CD14-positive monocyte (primary cell): Measurements from ENCODE around the gene CACNA1C. TPM values are rescaled to one million over a fixed set of nuclear protein-coding genes. Genes with fewer than 3 reads are reported as not detected.

Experiments used
- DNase-seq, 3 donors: peaks; one replicate each; pipeline ENCODE4 v3.0.0-alpha.2; 2011 to 2022
- H2AFZ ChIP-seq: 2 replicates; pipeline ENCODE4 v1.6.0; 2012; ENCODE audit warnings: mild to moderate bottlenecking, low read depth, low read length, inconsistent platforms; ENCODE audit not compliant: insufficient read depth, poor library complexity, severe bottlenecking
- H3K27ac ChIP-seq, 2 donors: 1 replicate in 1 of 2; 2 replicates in 1 of 2; pipeline ENCODE4 v1.5.1; 2012 to 2013; ENCODE audit warnings: low read length in 2 of 2, control low read depth in 1 of 2, inconsistent platforms in 1 of 2, low read depth in 1 of 2, mild to moderate bottlenecking in 1 of 2
- H3K27me3 ChIP-seq, 2 donors: one replicate each; pipeline versions ENCODE4 v1.6.0 to v1.6.1; 2011 to 2013; ENCODE audit warnings: low read length in 2 of 2; ENCODE audit not compliant: control insufficient read depth in 2 of 2, insufficient read depth in 2 of 2
- H3K36me3 ChIP-seq, 2 donors: replicated peaks in 1 of 2; 1 replicate in 1 of 2; 2 replicates in 1 of 2; pipeline versions ENCODE4 v1.5.1 to v1.6.1; 2012 to 2013; ENCODE audit warnings: low read length in 2 of 2, control low read depth in 1 of 2, inconsistent platforms in 1 of 2, mild to moderate bottlenecking in 1 of 2; ENCODE audit not compliant: insufficient read depth in 2 of 2, control insufficient read depth in 1 of 2
- H3K4me1 ChIP-seq, 2 donors: 1 replicate in 1 of 2; 2 replicates in 1 of 2; pipeline versions ENCODE4 v1.5.1 to v1.6.1; 2012 to 2013; ENCODE audit warnings: low read length in 2 of 2, control low read depth in 1 of 2, inconsistent platforms in 1 of 2, mild to moderate bottlenecking in 1 of 2, moderate library complexity in 1 of 2; ENCODE audit not compliant: insufficient read depth in 2 of 2, control insufficient read depth in 1 of 2
- H3K4me2 ChIP-seq: replicated peaks from 2 replicates; pipeline ENCODE3; 2012; ENCODE audit warnings: low read length, moderate library complexity, mild to moderate bottlenecking; ENCODE audit not compliant: poor library complexity, severe bottlenecking; ENCODE audit errors: extremely low read depth
- H3K4me3 ChIP-seq, 3 experiments: fragments of 200-600 bp in 1 of 3; sonication (generic) in 1 of 3; replicated peaks in 1 of 3; 1 replicate in 2 of 3; 2 replicates in 1 of 3; pipeline ENCODE4 v1.5.1; 2011 to 2013; ENCODE audit warnings: low read length in 3 of 3, mild to moderate bottlenecking in 3 of 3, control low read depth in 2 of 3, low read depth in 2 of 3, inconsistent platforms in 1 of 3, moderate library complexity in 1 of 3
- H3K79me2 ChIP-seq: 2 replicates; pipeline ENCODE4 v1.6.0; 2012; ENCODE audit warnings: mild to moderate bottlenecking, control low read depth, inconsistent platforms, low read length, moderate library complexity; ENCODE audit not compliant: insufficient read depth
- H3K9ac ChIP-seq: 2 replicates; pipeline ENCODE4 v1.6.0; 2017; ENCODE audit warnings: low read length, mild to moderate bottlenecking; ENCODE audit not compliant: insufficient read depth, poor library complexity, severe bottlenecking
- H3K9me3 ChIP-seq, 2 donors: replicated peaks in 1 of 2; 1 replicate in 1 of 2; 2 replicates in 1 of 2; pipeline versions ENCODE4 v1.5.1 to v1.6.1; 2012 to 2013; ENCODE audit warnings: low read length in 2 of 2, control low read depth in 1 of 2; ENCODE audit not compliant: control insufficient read depth in 1 of 2, insufficient read depth in 1 of 2
- H4K20me1 ChIP-seq: 2 replicates; pipeline ENCODE4 v1.6.0; 2012; ENCODE audit warnings: mild to moderate bottlenecking, low read length, control low read depth, moderate library complexity; ENCODE audit not compliant: insufficient read depth
- H3K27ac Mint-ChIP-seq, 7 donors: one replicate each; pipeline ENCODE4 v1.8.0; 2020; ENCODE audit warnings: mild to moderate bottlenecking in 7 of 7, mixed read lengths in 7 of 7, moderate library complexity in 6 of 7, inconsistent platforms in 2 of 7
- H3K27me3 Mint-ChIP-seq, 3 donors: one replicate each; pipeline ENCODE4 v1.8.0; 2021 to 2022; ENCODE audit warnings: low read depth in 3 of 3, mild to moderate bottlenecking in 3 of 3, mixed read lengths in 3 of 3, moderate library complexity in 3 of 3, inconsistent platforms in 1 of 3
- H3K36me3 Mint-ChIP-seq, 2 donors: one replicate each; pipeline ENCODE4 v1.8.0; 2020; ENCODE audit warnings: mixed read lengths in 2 of 2, inconsistent platforms in 1 of 2, mild to moderate bottlenecking in 1 of 2
- H3K4me1 Mint-ChIP-seq: one replicate; pipeline ENCODE4 v1.8.0; 2020; ENCODE audit warnings: mild to moderate bottlenecking, mixed read lengths
- H3K4me3 Mint-ChIP-seq, 2 donors: one replicate each; pipeline ENCODE4 v1.8.0; 2020; ENCODE audit warnings: mild to moderate bottlenecking in 2 of 2, mixed read lengths in 2 of 2, moderate library complexity in 1 of 2
- H3K9me3 Mint-ChIP-seq, 7 donors: one replicate each; pipeline ENCODE4 v1.8.0; 2020 to 2022; ENCODE audit warnings: mixed read lengths in 7 of 7, mild to moderate bottlenecking in 6 of 7, moderate library complexity in 6 of 7, inconsistent platforms in 2 of 7
- CTCF ChIP-seq: fragments of 200-600 bp; IDR thresholded peaks from one replicate; pipeline ENCODE4 v1.8.0; 2022; ENCODE audit warnings: antibody characterized with exemption, mild to moderate bottlenecking
- WGBS: methylation state at CpG from one replicate; pipeline ENCODE4 v1.1.5; 2013; ENCODE audit warnings: missing lambda C conversion rate; ENCODE audit not compliant: insufficient coverage; 5-methylcytosine and 5-hydroxymethylcytosine counted together
- intact Hi-C, 2 donors: fragments of 100-400 bp; cut with micrococcal nuclease; formaldehyde crosslinking; loops; one replicate each; pipeline versions ENCODE4 v1.15.0 to v1.15.1; 2023
- polyA plus RNA-seq, 3 donors: library from polyadenylated mRNA; depleted of rRNA in 1 of 3; unstranded in 2 of 3; stranded (reverse) in 1 of 3; fragments of 300-500 nt in 2 of 3; fragments of >200 nt in 1 of 3; fragmentation: Illumina TruSeq in 2 of 3; gene quantifications; 1 replicate in 2 of 3; 2 replicates in 1 of 3; pipeline ENCODE4 v1.2.3, GENCODE V29; 2012 to 2021

CACNA1C gene
- polyA plus RNA-seq, 3 donors: not detected

- Mint-ChIP-seq H3K9me3 (peaks cover 0 to 2% (median 0%) of the 10 kb centered on the region in 7 donors), H3K36me3 (no peaks in the 10 kb centered on the region), H3K27me3 (peaks cover 0 to 6% (median 3%) of the 10 kb centered on the region in 3 donors), H3K4me1 (peaks cover 7% of the 10 kb centered on the region), H3K4me3 (no peak overlapping the region), H3K27ac (no peak overlapping the region)
- H3K9me3 ChIP-seq: no peaks in the 10 kb centered on the region
- DNase-seq: no peak
- no peaks in the 10 kb centered on the region for H3K79me2 ChIP-seq
- no peaks in the 10 kb centered on the region for H3K27me3 ChIP-seq
- TF ChIP-seq CTCF: no peak
- H2AFZ ChIP-seq: no peak overlapping the region
- peaks cover 13 to 17% of the 10 kb centered on the region in 2 donors for H3K4me1 ChIP-seq
- intact Hi-C loops: no loop called here
- no peak overlapping the region for H3K9ac ChIP-seq
- H3K36me3 ChIP-seq: no peaks in the 10 kb centered on the region
- H3K27ac ChIP-seq: no peak overlapping the region
- 95% methylated on average over 3 of the region's 4 CpGs for WGBS
- H4K20me1 ChIP-seq: no peaks in the 10 kb centered on the region
- H3K4me2 ChIP-seq: no peak overlapping the region
- no peak overlapping the region for H3K4me3 ChIP-seq
These were observed 398.2 kb downstream of the CACNA1C start for GRCh38 chr12:2451025-2451424.

DNA sequence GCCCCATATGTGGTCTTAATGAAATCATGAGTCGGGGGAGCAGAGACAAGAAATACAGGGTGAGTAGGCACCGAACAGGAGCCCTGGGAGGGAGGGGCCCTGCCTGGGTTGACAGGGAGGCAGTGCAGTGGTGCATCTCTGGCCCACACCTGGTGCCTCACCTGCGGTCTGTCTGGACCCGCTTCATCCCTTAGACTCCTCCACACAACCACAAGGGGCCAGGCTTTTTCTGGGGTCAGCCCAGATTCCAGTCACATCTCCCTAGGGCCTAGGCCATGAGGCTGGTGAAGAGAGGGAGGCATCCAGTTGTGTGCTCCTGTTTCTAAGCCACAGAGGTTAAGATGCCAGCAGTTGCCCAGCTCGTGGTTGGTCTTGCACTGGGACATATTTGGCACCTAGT lies 398.7 kb downstream of the CACNA1C start:
- H3K4me3 ChIP-seq: no peak overlapping the region
- no peak overlapping the region for H3K27ac ChIP-seq
- Mint-ChIP-seq H3K27me3 (peaks cover 0 to 6% (median 3%) of the 10 kb centered on the region in 3 donors), H3K4me1 (peaks cover 7% of the 10 kb centered on the region), H3K4me3 (no peak overlapping the region), H3K36me3 (no peaks in the 10 kb centered on the region), H3K9me3 (no peaks in the 10 kb centered on the region), H3K27ac (no peak overlapping the region)
- H2AFZ ChIP-seq: no peak overlapping the region
- TF ChIP-seq CTCF: no peak
- no peak overlapping the region for H3K4me2 ChIP-seq
- intact Hi-C loops: no loop called here
- H3K79me2 ChIP-seq: no peaks in the 10 kb centered on the region
- no peaks in the 10 kb centered on the region for H3K36me3 ChIP-seq
- no peaks in the 10 kb centered on the region for H4K20me1 ChIP-seq
- H3K27me3 ChIP-seq: no peaks in the 10 kb centered on the region
- WGBS: 60% methylated on average over 1 of the region's 5 CpGs
- DNase-seq: no peak
- peaks cover 13 to 17% of the 10 kb centered on the region in 2 donors for H3K4me1 ChIP-seq
- H3K9me3 ChIP-seq: no peaks in the 10 kb centered on the region
- H3K9ac ChIP-seq: no peak overlapping the region
